ENCODE results near the gene EYS. TPM values are rescaled to one million over a fixed set of nuclear protein-coding genes. Genes with fewer than 3 reads are reported as not detected.

The EYS gene
- total RNA-seq, 1 experiment from 2014 or later = not detected

DNA sequence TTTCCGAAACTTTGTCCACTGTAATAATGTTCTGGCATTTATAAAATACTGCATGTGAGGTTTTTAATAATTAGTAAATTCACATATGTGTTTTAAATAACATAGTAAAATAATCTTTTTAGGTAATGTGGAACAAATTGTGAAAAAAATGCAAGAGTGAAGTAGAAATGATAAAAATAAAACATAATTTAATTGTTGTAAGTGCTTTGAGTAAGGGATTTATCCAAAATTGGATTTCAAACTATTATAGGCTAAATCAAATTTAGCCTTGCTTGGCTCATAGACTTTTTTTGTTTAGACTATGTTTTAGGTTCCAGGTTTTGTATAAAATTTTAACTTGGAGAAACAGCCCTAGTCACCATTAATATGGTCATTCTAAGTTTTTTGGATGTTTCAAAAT is 1041.9 kb downstream of the EYS start:
- Histone ChIP-seq H3T11ph (ENCODE audit: low read length) (no peak overlapping the region), H3K79me2 (ENCODE audit: insufficient read depth, low read length) (no peaks in the 10 kb centered on the region), H3K27me3 (ENCODE audit: insufficient read depth, low read length) (peaks cover 4% of the 10 kb centered on the region; the same call in 1 of the 2 replicates), H2BK15ac (ENCODE audit: low read depth, low read length) (no peak overlapping the region), H2BK5ac (ENCODE audit: insufficient read length, low read length) (no peak overlapping the region), H3K9me3 (ENCODE audit: control insufficient read depth, low read depth, low read length) (no peaks in the 10 kb centered on the region), H3K56ac (ENCODE audit: insufficient read length, low read depth, low read length) (no peak overlapping the region), H3K27ac (ENCODE audit: insufficient read length, low read depth, low read length) (no peak overlapping the region), H2BK120ac (ENCODE audit: low read depth, low read length, poor library complexity, severe bottlenecking) (no peak overlapping the region), H2AFZ (ENCODE audit: low read length) (no peak overlapping the region), H4K8ac (replicated peaks; ENCODE audit: insufficient read length, low read depth, low read length) (no peak overlapping the region), H4K91ac (ENCODE audit: insufficient read length, low read depth, low read length) (no peak overlapping the region), H3K4me2 (ENCODE audit: insufficient read depth, insufficient read length, low read length) (no peak overlapping the region), H4K20me1 (ENCODE audit: control insufficient read depth, insufficient read depth, insufficient read length) (no peaks in the 10 kb centered on the region), H3K79me1 (ENCODE audit: insufficient read depth, low read depth, low read length, poor library complexity, severe bottlenecking) (no peaks in the 10 kb centered on the region), H3K18ac (ENCODE audit: insufficient read length, low read depth, low read length) (no peak overlapping the region), H2BK12ac (ENCODE audit: insufficient read length, low read depth, low read length) (no peak overlapping the region), H3K23me2 (ENCODE audit: insufficient read length, low read depth, low read length, poor library complexity, severe bottlenecking) (no peaks in the 10 kb centered on the region), H2AK5ac (ENCODE audit: insufficient read length, low read length) (no peak overlapping the region), H3K9ac (ENCODE audit: extremely low read depth, insufficient read length, low read length) (no peak overlapping the region), H3K4me1 (ENCODE audit: insufficient read depth, low read length) (no peaks in the 10 kb centered on the region), H3K23ac (ENCODE audit: insufficient read length, low read depth, low read length) (no peak overlapping the region), H2BK20ac (ENCODE audit: low read depth, low read length, poor library complexity, severe bottlenecking) (no peak overlapping the region), H4K5ac (ENCODE audit: insufficient read length, low read depth, low read length) (no peak overlapping the region), H3K14ac (ENCODE audit: insufficient read depth, low read length) (no peak overlapping the region), H3K4ac (ENCODE audit: low read depth, low read length) (no peak overlapping the region)
- H3K36me3 Mint-ChIP-seq (ENCODE audit: insufficient read depth in 1 of 3, low read depth in 3 of 3) = no peaks in the 10 kb centered on the region
- no peak overlapping the region for H3K27ac Mint-ChIP-seq
- H3K4me1 Mint-ChIP-seq = peaks cover 4% of the 10 kb centered on the region in 2 experiments; a peak in 3 of 4 replicates
- H3K9me3 Mint-ChIP-seq = peaks cover 3 to 11% of the 10 kb centered on the region in 2 experiments; a peak in 4 of 5 replicates
- DNase-seq = no peak
- WGBS (ENCODE audit: extremely low coverage, insufficient read length, low lambda C conversion rate) = no CpG with 5 or more reads among the region's 1 CpG
- TF ChIP-seq CTCF (conservative IDR thresholded peaks at IDR 0.05) = no peak
- H3K4me3 Mint-ChIP-seq = no peak overlapping the region
- peaks cover 50% of the 10 kb centered on the region for H3K27me3 Mint-ChIP-seq (ENCODE audit: low read depth)
